ACHN (cell line): Measurements from ENCODE around the gene FGD3.

ENCODE experiments used
- DNase-seq: peaks from one replicate; pipeline ENCODE4 v3.0.0-alpha.2; 2015
- in situ Hi-C: cut with HindIII; loops from 2 replicates; pipeline ENCODE4 v1.10.0; 2017; ENCODE audit warnings: low sequenced_read_pairs, low pct_ligation_motif_present, low pct_unique_long_range_greater_than_20kb

Gene FGD3

DNA sequence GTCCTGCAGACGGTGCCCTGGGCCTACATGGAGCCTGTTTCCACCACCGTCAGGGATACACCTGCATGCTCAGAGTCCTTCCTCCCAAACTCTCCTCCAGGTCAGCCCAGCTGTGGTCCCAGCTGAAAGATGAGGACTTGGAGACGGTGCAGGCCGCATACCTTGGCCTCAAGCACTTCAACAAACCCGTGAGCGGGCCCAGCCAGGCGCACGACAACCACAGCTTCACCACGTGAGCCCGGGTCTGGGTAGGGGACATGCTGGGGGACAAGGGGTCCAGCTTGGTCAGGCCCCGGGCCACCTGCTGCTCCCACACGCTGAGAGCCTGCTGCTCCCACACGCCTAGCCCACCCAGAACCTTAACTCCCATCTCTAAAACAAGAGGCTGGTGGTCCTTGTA, 132.0 kb downstream of the FGD3 start:
- in situ Hi-C loops, result no loop called here

DNA sequence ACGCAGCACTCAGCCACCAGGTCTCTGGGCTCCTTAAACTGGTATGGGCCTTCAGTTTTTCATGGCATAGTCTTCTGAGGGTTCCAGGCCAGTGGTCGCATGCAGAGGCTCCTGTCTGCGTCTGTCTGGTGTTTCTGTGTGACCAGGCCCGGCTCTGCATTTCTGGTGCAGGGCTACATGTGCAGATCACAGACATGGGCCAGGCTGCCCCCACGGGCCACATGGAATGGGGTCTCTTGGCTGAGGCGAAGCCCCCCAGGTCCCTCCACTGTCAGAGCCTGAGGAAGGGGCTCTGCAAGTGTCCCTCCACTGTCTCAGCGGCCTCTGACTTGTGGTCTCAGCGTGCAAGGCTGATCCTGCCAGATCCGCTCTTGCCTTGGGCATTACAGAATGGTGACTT, 133.1 kb downstream of the FGD3 start:
- in situ Hi-C loops, result no loop called here
- DNase-seq, result no peak

More for the DNA sequence above, 132.0 kb downstream of the FGD3 start:
- no peak for DNase-seq

DNA sequence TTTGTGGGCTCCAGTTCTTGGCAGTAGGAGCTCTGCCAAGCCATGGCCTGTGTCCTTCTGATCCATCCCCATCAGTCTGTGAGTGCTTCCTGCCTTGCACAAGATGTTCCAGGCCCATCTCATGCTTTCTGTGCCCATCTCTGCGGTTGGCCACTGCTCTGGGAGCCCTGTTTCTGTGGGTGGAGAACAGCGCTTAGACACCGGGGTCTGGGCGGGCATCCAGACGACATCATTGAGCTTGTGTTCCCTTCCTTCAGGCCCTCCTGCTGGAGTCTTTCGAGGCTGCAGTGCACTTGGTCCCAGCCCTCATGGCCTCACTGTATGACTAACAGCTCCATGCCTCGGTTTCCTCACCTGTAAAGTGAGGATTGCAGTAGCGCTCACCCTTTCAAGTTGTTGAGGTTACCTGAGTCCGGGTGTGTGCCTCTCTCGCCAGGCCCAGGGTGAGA, 133.8 kb downstream of the FGD3 start:
- in situ Hi-C loops, result no loop called here

DNA sequence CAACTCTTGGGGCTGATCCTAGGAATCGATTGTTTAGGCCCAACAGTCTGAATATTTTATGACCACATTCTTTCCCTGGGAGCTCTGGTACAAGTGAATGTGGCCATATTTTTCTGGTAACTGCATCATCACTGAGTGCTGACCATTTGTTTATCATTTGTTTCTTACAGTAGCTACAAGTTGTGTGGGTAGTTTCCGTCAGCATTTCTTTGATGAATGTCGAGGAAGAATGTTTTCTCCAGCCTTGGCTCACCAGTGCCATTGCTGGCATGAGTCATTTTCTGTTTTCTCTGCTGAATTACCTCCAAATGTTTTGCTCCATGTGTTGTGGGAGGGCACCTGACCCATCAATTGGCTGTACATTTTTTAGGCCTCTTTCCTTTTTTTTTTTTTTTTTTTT, 134.6 kb downstream of the FGD3 start:
- in situ Hi-C loops, result no loop called here

More for the DNA sequence above, 133.8 kb downstream of the FGD3 start:
- no peak for DNase-seq

DNA sequence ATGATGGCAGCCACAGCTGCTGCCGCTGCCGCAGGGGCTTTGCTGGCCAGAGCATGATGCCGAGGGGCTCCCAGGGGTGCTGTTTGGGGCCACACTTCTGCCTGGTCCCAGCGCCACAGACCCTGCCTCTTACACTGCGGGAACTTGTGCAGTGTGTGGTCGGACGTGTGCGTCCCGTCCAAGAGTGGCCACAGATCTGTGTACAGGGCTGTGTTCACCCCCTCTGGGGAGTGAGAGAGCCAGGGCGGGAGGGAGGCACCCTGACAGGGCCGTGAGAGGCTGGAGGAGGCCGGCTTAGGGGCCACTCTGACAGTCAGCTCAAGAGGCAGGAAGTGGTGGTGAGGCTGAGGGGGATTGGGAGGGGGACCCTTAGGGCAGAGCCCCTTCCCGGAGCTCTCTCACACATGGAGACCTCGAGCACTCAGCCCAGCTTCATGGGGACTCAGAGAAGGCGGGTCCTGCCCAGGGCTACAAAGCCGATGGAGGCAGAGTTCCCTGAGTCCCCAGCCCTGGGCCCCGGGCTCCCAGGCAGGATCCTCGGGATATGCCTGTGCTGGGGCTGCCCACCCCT, 135.6 kb downstream of the FGD3 start:
- in situ Hi-C loops, result no loop called here
- no peak for DNase-seq

More for the DNA sequence above, 134.6 kb downstream of the FGD3 start:
- no peak for DNase-seq

DNA sequence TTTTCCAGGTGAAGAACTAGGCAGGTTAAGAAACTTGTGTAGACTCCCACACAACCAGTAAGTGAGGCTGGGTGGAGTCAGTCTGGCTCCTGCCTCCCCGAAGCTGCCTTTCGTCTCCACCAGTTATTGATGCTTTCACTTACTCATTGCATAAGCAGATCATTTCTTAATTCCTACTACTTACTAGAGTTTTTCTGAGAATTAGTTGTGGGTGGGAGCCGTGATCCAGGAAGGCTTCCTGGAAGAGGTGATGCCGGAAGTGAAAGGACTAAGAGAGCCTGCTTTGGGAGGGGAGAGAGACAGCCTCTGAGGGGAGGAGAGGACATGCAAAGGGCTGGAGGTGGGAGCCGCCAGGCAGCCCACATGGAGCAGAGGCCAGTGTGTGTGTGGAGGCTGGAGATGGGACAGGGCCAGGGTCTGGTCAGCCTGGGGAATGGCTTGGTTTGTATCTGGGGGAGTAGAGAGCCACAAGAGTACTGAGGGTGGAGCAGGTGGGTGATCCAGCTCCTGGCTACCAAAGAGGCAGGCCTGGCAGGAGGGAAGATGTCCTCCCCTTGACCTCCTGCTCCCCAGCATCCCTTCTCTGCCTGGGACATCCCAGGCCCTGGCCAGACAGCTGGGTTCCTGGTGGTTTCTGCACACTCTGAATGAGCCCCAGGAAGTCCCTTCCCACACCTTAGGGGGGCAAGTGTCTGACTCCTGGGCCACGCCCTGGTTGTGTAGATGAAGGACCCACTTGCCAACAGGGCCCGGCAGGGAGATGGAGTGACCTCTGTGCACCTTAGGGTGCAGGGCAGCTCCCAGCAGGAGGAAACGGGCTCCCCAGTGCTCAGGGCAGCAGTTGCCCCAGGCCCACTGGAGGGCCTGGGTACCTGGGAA, 136.5 kb downstream of the FGD3 start:
- in situ Hi-C loops, result no loop called here
- no peak for DNase-seq

DNA sequence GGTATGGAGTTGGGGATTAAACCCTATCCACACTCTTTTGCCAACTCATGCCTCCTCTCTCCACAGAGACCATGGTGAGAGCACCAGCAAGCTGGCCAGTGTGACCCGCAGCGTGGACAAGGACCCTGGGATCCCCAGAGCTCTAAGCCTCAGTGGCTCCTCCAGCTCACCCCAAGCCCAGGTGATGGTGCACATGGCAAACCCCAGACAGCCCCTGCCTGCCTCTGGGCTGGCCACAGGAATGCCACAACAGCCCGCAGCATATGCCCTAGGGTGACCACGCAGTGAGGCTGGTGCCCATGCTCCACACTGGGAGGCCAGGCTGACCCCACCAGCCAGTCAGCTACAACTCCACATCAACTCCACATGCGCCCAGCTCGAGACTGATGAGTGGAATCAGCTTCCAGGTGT, 137.2 kb downstream of the FGD3 start:
- in situ Hi-C loops, result no loop called here
- no peak for DNase-seq

DNA sequence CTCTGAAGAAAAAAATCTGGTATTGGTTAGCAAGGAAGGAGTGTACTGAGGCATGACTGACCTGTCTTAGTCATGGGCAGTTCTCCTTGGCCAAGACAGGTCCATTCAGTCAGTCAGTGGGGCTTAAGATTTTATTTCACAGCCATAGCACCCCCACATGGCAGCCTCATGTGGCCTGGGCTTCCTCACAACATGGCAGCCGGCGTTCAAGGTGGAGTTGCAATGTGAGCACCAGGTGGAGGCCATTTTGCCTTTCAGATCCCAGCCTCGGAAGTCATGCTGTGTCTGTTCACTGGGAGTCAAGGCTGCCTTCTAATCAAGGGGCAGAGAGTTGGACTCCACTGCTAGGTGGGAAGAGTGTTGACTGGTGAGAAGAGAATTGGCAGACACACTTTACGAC, 138.4 kb downstream of the FGD3 start:
- no peak for DNase-seq
- in situ Hi-C loops, result no loop called here
